WTC11 (cell line): Measurements from ENCODE around the gene ABCA1.
A peak's percentile ranks its signal among the peaks of the same experiment; 100 is the strongest.

ENCODE experiments used
- CTCF ChIP-seq: fragments of 200-600 bp; IDR thresholded peaks from 2 replicates; pipeline ENCODE4 v1.8.0; 2022; ENCODE audit warnings: antibody characterized with exemption
- FOXK1 ChIP-seq: sonication (generic); formaldehyde crosslinking; IDR thresholded peaks from 2 replicates; pipeline ENCODE4 v1.8.0; 2022; ENCODE audit warnings: mild to moderate bottlenecking, moderate library complexity, missing genetic modification reagents
- MAX ChIP-seq: sonication (generic); formaldehyde crosslinking; IDR thresholded peaks from 2 replicates; pipeline ENCODE4 v1.8.0; 2022; ENCODE audit warnings: mild to moderate bottlenecking, missing genetic modification reagents
- NR2C2 ChIP-seq: sonication (generic); formaldehyde crosslinking; IDR thresholded peaks from 2 replicates; pipeline ENCODE4 v1.8.0; 2022; ENCODE audit warnings: mild to moderate bottlenecking, missing genetic modification reagents

GRCh38 chr9:104968025-104968982 is 40.3 kb upstream of the ABCA1 start:
- TF ChIP-seq FOXK1 (CRISPR knock-in tag) (peak; percentile 87), MAX (CRISPR knock-in tag) (peak; percentile 64; the same call in 1 of the 2 replicates), NR2C2 (CRISPR knock-in tag) (no peak), CTCF (no peak)
